HG03457 (cell line): Measurements from ENCODE around the gene RBM8A.

ENCODE experiments used
- ATAC-seq: cut with Tn5 transposase; IDR thresholded peaks from one replicate; pipeline ENCODE4 v1.9.1; 2021; ENCODE audit warnings: moderate number of reproducible peaks; ENCODE audit not compliant: unreplicated experiment

Gene RBM8A

DNA sequence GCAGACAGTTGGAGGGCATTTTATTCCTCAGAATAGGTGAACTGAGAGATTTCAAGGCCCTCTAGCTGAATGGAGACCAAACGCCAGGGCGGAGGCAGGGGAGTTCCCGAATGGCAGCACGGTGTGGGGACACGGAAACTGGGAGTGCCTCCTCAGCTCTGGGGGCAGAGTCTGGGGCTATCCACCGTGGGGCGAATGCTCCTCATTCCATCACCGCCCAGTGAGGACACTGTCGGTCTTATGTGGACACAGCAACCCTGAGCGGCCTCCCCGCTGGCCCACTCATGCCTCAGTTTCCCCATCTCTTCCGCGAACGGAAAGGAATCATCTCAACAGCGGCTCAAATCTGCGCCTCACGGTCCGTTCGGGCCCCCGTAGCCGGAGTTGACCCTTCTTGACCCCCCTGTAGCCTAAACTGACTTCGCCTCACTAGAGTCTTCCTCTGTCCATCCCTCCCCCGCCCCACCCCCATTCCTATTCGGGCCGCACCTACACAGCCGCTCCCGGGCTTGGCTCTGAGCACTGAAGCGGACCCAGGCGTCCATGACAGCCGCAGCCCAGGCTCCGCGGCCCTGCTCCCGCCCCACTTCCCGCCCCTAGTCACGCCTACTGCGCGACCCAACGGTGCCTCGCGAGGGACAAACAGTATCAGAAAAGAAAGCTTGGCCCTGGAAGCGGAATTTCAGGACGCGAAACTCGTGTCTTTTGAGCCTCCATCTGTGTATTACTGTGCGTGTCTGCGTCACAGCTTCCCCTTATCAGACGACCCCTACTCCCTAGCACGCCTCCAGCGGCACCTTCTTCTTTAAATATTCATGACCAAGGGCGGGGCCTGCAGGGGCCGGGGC lies 8.9 kb downstream of the RBM8A start, which contains the start of gene PEX11B:
Gene PEX11B, minus strand, starts transcription at position 574 of the 848 bp plus-strand sequence. Its CDS starts 29 bp downstream, at position 545.
- ATAC-seq, result peak; percentile 62

DNA sequence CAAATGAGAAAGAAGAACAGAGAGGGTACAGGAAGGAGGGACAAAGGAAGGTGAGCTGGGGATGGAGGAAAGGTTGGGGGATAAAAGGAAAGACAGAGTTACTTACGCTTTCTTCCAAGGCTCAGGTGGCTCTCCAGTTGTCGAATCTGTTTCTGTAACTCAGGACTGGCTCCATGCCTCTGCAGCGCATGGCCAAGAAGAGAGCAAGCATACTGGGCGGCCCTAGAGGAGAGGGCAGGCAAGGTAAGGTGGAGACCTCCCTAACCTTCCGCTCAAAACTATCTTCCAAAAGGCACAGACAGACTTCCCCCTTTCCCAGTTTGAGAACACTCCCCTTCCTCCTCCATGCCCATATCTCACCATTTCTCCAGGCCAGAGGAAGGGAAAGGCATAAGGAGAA lies 9.7 kb downstream of the RBM8A start:
- no peak for ATAC-seq

DNA sequence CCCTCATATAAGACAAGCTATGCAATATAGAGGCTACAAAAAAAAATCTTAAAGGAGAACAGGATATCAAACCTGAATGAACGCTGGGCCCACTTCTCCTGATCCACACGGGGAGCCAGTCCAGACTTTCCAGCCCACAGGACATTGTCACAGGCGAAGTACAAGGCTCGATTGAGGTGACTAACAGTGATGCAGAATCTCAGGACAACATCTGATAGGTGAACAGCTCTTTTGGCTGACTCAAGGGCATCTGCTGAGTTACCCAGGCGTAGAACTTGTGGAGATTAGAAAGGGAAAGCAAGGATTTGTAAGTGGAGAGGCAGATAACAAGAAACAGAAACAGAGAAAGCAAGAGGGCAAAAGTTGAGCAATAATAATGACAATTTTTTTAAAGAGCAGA lies 10.5 kb downstream of the RBM8A start:
- no peak for ATAC-seq

DNA sequence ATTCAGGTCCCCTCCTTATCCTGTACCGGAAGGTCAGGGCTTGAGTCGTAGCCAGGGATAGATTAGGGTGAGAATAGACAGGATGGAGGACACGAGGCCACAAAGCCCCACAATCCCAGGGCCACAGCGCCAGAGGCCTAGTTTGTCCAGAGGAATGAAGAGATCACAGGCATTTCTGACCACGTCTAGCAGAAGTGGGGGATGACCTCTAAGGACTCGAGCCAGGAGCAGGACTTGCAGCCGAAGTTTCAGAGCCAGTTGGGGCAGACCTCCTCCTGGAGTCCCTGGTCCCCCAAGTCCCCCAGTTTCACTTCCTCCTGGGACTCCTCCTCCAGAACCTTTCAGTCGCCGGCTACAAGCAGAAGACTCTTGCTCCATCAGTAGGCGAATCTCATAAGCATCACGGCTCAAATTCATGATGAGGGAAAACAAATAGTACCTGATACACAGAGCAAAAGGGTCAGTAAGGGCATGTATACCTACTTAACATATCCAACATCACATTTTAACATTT lies 15.1 kb downstream of the RBM8A start:
- ATAC-seq, result no peak

DNA sequence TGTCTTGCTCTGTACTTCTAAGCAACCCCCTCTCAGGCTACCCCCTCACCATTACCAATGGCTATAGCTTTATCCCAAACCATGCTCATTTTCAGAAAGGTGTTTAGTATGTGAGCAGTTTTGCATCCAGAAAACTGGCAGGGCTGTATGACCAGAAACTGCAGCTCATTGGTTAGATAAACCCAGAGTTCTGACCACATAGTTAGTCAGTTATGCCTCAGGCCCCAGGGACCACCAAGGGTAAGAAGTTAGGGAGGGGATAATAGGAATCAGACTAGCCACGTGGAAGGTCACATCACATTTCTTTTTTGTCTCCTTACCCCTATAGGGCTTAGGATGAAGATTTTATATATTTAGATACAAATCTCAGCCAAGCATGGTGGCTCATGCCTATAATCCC lies 18.6 kb downstream of the RBM8A start:
- no peak for ATAC-seq

DNA sequence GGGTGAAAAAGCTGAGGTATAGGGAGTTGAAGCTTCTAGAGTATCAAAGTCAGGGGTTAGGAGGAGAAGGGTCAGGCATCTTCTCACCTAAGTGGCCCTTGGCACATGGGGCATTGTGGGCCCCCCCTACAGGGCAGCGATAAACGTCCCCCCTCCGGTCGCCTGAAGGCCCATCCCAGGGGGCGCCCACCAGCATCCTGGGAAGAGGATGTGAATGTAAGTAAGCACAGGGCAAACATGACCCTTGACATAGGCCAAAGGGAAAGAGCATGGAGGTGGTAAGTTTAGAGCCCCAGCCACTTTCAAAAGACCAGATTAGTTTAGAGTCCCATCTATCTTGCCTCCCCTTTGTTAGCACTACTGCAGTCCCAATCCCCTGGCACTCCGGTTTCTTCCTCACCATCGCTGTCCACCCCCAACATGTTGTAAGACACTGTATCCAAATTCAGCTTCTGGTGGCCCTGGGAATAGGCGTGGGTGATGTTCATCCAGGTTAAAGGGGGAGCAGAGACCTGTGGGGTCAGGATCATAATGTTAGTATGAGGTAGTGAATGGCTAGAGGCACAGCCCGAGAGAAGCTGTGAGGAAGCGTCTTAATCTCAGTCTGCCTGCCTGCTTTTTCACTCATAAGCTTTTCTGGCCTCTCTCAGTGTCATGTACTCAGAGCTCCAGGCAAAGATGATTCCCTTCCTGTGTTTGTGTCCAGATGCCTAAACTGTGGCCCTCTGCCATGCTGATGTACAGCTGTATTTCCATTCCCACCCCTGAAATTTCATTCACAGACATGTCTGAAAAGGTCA lies 20.1 kb downstream of the RBM8A start:
- ATAC-seq, result no peak

DNA sequence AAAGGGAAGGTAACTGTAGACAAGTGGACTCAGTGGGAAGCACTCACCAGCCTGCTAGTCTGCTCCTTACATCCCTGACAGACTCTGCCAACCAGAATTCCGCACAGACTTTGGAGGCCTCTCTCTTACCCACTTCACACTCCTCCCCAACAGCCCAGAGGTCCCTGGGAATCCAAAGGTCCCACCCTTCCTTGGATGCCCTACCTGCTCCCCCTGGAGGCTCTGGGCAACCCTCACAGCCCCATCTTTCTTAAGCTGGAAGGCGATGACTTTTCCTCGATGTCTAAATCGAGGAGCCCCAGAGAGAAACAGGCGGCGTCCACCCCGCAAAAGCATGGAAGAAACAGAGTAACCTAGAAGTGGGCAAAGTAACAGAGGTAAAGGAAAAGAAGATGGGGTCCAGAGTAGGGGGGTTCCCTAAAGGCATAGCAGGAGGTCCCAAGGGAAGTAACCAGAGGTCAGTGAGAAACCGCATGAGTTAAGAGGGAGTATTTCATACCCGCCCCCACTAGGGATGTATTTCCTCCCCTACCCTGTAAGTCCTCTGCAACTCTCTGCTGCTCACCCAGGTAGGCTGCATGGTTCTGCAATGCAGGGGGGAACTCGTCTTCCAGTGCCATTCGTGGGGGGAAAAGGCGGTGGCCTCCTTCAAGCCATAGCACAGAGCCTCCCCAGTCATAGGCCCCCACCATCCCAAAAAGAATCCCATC lies 25.8 kb downstream of the RBM8A start:
- no peak for ATAC-seq

DNA sequence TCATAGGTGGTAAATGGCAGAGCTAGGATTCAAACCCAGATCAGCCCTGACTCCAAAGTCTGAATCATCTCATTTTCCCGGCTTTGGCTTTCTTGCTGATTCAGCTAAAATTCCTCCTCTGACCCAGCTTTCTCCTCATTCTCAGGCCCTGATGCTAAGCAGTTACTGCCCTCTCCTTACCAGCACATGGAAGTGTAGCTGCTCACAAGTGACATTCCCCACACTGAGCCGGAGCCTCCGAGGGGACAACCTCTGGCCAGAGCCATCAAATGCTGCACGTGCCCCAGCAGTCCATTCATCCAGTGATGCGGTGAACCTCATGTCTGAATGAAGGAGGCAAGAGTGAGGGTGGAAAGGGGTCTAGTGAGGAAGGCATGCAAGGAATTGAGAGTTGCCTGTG lies 28.5 kb downstream of the RBM8A start:
- no peak for ATAC-seq

DNA sequence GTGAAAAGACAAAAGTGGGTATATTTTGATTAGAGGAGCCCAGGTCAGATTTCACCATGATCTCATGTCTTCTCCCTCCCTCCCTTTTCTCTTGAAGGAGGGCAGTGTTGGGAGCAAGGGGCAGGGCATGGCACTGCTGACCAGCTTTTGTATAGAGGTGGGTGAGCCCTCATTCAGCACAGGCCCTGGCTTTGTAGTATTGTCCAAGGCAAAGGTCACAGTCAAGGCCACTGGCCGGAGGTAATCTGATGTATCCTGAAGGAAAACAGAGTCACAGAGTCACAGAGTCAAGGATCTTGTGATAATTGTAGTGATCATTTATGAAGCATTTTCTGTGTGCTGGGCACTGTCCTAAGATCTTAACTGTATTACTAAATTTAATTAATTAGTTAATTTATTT lies 29.3 kb downstream of the RBM8A start:
- ATAC-seq, result no peak

DNA sequence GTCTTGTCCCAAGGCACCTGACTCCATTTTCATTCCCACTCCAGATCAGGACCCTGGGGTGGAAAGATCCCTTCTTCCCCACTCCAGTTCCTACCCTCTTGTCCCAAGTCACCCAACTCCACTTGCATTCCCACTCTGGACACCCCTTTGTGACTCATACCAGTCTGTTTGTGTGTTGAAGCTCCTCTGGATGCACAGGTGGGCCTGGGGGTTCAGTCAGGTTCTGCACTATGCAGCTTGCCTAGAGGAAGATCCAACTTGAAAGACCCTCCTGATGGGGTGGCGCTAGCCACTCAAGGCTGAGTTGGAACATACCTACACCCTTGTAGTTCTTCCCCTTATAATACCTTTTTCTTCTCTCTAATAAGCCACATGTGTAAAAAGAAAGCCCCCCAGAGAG lies 31.8 kb downstream of the RBM8A start:
- ATAC-seq, result no peak

DNA sequence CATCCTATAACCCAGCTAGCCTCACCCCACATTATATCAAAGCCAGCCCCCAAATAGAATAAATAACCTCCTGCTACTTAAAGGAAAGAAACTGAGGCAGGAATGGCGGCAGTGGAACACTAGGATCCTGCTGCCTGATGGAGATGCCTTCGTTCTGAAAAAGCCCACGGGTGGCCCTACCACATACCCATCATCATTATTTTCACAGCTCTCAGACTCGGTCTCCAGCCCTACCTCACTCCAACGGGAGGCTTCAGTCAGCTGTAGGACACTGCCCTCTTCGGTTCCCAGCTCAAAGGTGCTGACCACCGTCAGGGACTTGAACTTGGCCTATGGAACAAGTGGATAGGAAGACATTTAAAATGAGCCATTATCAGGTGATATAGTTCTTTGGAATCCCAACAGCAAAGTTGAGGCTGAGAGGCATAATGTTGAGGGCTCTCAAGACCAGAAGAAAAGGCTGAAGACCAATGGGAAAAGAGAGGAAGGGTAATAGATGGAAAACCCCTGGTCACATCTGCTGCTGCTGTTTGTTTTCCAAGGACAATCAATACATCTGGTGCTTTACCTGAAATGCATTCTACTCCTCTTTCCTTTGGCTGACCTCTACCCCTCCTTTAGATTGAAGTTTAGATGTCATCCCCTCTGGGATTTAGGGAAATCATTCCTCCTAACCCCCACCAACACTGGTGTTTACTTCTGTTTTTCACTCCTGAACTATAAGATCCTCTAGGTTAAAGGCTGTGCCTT lies 33.8 kb downstream of the RBM8A start:
- no peak for ATAC-seq

DNA sequence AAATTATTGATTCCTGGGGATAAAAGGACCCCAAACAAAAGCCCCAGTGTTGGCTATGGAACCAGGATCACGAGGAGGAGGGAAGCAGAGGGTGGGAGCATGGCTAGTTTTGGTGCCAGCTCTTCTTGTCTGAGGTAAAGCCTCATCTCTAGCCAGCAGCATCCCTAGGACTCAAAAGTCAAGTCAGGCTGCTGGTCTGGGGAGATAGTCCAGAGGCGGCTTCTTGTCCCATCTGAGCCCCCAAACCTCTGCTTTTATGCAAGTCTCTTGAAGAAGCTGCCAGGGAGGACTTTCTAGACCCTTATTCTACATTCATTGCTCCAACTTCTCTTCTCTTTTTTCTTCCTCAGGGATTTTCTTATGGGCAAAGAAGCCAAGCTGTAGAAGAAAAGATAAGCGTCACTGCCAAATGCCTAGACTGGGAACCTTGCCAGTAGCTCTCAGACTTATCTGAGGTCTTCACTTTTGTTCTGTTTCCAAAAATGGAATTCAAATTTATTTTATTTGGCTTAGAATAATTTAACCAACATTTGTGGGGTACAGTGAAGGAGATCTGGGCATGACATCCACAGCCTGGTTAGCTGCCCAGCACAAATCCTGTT lies 34.7 kb downstream of the RBM8A start:
- ATAC-seq, result no peak

DNA sequence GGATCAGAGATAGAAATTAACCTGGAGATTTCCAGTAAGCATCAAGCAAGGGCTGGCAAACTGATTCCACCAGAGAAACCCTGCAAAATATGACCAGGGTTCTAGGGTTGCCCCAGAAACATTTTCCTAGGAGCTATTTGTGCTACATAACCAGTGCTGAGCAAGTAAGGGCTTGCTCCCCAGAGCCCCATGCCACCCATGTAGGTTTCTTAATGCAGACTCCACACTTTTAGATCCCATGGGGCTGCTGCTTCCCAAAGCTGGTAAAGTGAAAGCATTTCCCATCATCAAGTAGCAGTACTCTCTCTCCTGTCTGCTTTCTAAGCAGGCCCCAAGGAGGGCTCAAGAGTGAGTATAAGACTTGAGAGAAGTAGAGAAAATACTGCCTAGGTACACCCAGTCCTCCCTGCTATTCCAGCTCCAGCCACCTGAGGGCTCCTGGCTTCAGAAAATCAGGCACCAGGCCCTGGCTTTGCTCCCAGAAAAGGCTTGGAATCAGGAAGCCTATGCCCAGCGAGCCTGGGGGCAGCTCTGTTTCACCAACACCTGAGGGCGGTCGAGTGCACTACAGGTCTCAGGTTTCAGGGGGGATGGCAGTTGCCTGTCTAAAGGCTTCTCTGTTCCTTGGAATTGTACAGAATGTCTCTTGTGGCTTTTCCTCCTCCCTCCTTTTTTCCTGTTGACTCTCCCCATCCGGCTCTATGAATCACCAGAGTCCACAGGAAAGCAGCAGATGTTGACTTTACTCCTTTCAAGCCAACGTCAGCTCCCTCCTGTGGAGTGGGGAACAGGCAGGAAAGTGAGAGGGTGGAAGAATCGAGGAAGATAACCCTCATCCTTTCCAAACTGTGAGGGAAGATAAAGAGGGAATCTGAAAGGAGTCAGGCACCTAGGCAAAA lies 35.4 kb downstream of the RBM8A start:
- ATAC-seq, result no peak

DNA sequence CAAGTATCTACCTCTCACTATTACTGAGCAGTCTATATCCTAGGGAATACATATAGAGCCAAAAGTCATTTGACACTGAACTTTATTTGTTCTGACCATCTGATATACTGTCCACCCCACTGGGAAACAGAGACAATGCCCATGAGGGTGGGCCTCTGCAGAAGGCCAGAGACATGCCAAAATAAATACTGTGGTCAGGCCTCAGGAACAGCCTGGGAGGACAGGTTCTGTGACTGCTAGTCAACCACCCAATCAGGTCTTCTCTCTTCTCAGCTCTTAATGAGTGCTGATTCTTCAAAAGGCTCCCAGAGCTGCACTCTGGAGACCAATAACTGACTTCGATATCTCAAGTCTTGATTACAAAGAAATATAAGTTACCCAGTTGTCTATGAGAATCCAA lies 36.1 kb downstream of the RBM8A start:
- no peak for ATAC-seq

DNA sequence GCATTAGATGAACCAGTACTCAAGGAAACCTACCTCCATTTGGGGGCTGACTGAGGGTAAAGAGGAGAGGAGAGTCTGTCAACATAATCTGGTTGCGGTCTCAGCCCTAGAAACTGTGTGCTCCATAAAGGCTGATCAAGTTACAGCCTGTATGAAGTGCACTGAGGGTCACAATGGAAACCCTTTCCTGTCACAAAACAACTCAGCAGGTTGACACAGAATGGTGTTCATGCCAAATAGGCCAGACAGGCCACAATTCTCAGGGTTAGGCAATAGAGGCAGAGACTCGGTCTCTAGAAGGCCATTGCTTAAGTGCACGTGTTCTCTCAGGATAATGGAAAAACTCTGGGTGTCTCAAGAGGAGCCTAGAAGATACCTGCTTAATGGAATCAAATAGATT lies 37.6 kb downstream of the RBM8A start:
- no peak for ATAC-seq

DNA sequence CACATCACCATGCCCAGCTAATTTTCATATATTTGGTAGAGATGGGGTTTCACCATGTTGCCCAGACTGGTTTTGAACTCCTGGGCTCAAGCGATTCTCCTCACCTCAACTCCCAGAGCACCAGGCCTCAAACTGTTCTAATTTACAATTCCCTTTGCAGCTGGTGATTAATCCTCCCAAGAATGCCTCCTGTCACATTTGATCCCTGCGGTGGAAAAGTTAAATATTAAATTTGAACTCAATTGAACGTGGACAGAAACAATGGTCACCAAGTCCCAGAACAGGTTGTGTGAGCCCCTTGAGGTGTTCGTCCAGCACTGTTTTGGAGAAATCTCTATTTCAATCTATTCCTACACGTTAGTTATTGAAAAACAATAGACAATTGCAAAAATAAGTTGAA lies 39.7 kb downstream of the RBM8A start:
- no peak for ATAC-seq

DNA sequence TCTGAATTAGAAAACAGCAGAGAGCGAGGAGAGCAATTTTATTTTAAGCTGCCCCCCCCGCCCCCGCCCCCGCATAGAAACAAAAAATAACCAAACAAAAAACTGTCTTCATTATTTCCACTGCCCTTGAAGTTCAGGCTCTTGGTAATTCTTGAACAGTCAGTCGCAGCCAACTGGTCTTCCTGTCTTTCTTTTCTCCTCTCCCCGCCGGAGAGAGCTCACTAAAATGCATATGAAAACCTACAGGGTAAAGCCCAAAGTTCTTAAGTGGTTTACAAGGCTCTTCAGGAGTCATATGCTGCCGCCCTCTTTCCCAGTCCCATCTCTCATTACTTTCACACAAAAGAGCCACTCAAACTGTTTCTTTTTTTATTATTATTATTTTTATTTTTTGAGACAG lies 40.5 kb downstream of the RBM8A start:
- no peak for ATAC-seq

DNA sequence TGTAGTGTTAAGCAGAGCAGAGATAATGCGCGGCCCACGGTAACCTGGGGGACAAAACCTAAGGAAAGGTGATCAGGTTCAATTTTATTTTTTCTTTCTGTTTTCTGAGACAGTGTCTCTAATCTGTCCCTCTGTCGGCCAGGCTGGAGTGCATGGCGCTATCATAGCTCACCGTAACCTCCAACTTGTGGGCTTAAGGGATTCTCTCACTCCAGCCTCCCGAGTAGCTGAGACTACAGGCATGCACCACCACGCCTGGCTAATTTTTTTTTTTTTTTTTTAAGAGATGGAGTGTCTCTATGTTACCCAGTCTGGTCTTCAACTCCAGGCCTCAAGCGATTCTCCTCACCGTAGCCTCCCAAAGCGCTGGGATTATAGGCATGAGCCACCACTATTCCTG lies 40.9 kb downstream of the RBM8A start:
- no peak for ATAC-seq

DNA sequence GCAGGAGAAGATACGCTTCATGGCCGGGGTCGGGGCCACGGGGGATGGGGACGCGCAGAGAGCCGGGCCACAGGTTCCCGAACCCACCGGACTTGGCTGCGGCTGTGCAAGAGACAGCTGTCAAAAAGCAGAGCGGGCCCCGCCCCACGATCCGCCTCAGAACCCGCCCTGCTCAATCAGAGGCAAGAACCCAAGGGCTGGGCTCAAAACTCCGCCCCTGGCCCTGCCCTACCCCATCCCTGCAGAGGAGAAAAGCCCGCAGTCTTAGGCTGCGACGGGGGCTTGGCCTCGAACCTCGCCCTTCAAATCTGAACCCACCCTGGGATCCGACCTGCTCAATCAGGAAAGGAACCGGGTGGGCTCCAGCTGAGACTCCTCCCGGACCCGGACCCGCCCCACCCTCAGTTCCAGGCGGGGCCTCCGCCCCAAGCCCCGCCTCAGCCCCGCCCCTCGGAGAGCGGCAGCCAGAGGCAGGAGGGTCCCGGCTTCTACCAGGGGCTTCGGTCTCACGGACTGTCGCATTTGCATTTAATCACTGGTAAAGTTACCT lies 41.5 kb downstream of the RBM8A start, which contains the start of gene ANKRD35:
Gene ANKRD35, minus strand, starts transcription at position 129 of the 550 bp plus-strand sequence. Its CDS starts 108 bp downstream, at position 21.
- ATAC-seq, result peak; percentile 89
